Uterus (tissue), 2 donors: ENCODE measurements around the gene DIPK2A.

Source experiments
- CTCF ChIP-seq, 4 experiments: fragments of 200-600 bp in 2 of 4; fragments of 450-650 bp in 2 of 4; sonication (generic) in 2 of 4; IDR thresholded peaks; one replicate each; pipeline ENCODE4 v1.5.1; 2016 to 2019; ENCODE audit warnings: antibody characterized with exemption in 4 of 4, mild to moderate bottlenecking in 2 of 4, moderate library complexity in 1 of 4
- POLR2A ChIP-seq, 2 donors: fragments of 450-650 bp; IDR thresholded peaks; one replicate each; pipeline ENCODE4 v1.6.1; 2016; ENCODE audit warnings: antibody characterized with exemption in 2 of 2, mild to moderate bottlenecking in 1 of 2, moderate library complexity in 1 of 2

DNA sequence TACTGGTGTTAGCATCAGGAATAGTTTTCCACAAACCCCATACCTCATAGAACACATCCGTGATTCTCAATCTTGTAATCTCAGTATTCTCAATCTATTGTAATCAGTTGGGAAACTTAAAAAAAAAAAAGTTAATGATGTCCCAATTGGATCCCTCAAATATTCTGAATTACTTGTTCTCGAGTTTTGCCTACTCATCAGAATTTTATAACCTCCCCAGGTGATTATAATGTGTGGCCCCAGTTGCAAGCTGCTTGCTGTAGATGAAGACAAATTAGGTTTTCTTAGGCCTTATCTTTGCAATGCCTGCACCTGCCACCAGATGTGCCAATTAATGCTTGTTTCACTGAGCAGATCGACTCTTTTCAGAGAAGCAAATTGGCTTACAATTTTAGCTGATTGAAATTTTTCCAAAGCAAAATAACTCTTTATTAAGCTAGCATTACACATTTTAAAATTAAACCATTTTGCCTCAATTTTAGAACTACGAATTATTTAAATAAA is 19.0 kb upstream of the DIPK2A start:
- TF ChIP-seq CTCF (IDR thresholded peaks at IDR 0.05) = no peak
- no peak for TF ChIP-seq POLR2A (IDR thresholded peaks at IDR 0.05)
